ENCODE data around the gene ARL11.
"Not testable (repeated sequence)": the region's sequence is repeated elsewhere in the genome, so short reads cannot be mapped to it uniquely, and the experiment has no call there.

Gene ARL11

GRCh38 chr13:49594576-49594975 is 33.7 kb upstream of the ARL11 start:
- no peaks in the 10 kb centered on the region for H3K79me2 ChIP-seq (ENCODE audit: insufficient read depth, low read depth)
- no peak overlapping the region for H3K9ac ChIP-seq
- no peak for TF ChIP-seq CTCF (conservative IDR thresholded peaks at IDR 0.05; ENCODE audit: low read depth, low read length)
- H2AFZ ChIP-seq (ENCODE audit: low read depth), result no peak overlapping the region
- H3K27me3 ChIP-seq (ENCODE audit: insufficient read depth, low read depth), result no peaks in the 10 kb centered on the region
- H3K4me3 ChIP-seq (IDR thresholded peaks at IDR 0.05; ENCODE audit: insufficient read depth, low read depth, low read length), result no peak overlapping the region
- H3K4me1 ChIP-seq (ENCODE audit: low read depth, poor library complexity, severe bottlenecking), result no peaks in the 10 kb centered on the region
- no peak overlapping the region for H3K27ac ChIP-seq
- H4K20me1 ChIP-seq (ENCODE audit: insufficient read depth), result no peaks in the 10 kb centered on the region
- H3K36me3 ChIP-seq (ENCODE audit: insufficient read depth), result no peaks in the 10 kb centered on the region
- H3K4me2 ChIP-seq, result no peak overlapping the region

GRCh38 chr13:49596221-49596620 is 32.1 kb upstream of the ARL11 start:
- Histone ChIP-seq H3K79me2 (ENCODE audit: insufficient read depth, low read depth) (no peaks in the 10 kb centered on the region), H2AFZ (ENCODE audit: low read depth) (no peak overlapping the region), H3K27ac (no peak overlapping the region), H4K20me1 (ENCODE audit: insufficient read depth) (no peaks in the 10 kb centered on the region), H3K9ac (no peak overlapping the region), H3K4me1 (ENCODE audit: low read depth, poor library complexity, severe bottlenecking) (no peaks in the 10 kb centered on the region), H3K4me3 (IDR thresholded peaks at IDR 0.05; ENCODE audit: insufficient read depth, low read depth, low read length) (no peak overlapping the region), H3K27me3 (ENCODE audit: insufficient read depth, low read depth) (no peaks in the 10 kb centered on the region), H3K36me3 (ENCODE audit: insufficient read depth) (no peaks in the 10 kb centered on the region), H3K4me2 (no peak overlapping the region)
- TF ChIP-seq CTCF (conservative IDR thresholded peaks at IDR 0.05; ENCODE audit: low read depth, low read length), result no peak

DNA sequence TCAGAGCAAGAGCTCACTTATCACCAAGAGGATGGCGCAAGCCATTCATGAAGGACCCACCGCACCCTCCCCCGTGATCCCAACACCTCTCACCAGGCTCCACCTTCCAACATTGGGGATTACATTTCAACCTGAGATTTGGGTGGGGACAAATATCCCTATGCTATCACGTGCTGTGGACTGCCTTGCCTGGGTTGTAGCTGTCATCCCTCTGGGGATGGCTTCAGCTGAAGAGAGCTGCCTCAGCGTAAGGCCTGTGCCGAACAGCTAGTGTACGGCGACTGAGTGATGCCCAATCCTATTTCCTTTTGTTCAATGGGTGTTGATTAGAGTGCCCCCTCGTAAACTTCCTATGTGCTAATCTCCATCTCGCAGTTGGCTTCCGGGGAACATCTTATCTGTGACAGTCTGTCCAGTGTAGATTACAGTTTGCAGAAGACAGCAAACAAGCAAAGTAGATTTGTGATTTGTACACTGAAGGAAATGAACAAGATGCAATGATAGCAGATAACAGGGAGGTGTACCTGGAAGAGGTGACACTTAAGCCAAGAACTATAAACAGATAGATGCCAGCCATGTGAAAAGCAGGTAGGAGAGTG is 31.2 kb upstream of the ARL11 start:
- H3K36me3 ChIP-seq (ENCODE audit: insufficient read depth), result no peaks in the 10 kb centered on the region
- no peak overlapping the region for H3K4me3 ChIP-seq (IDR thresholded peaks at IDR 0.05; ENCODE audit: insufficient read depth, low read depth, low read length)
- no peak overlapping the region for H3K27ac ChIP-seq
- no peaks in the 10 kb centered on the region for H3K79me2 ChIP-seq (ENCODE audit: insufficient read depth, low read depth)
- no peak overlapping the region for H3K4me2 ChIP-seq
- H3K27me3 ChIP-seq (ENCODE audit: insufficient read depth, low read depth), result no peaks in the 10 kb centered on the region
- no peaks in the 10 kb centered on the region for H3K4me1 ChIP-seq (ENCODE audit: low read depth, poor library complexity, severe bottlenecking)
- H4K20me1 ChIP-seq (ENCODE audit: insufficient read depth), result no peaks in the 10 kb centered on the region
- H3K9ac ChIP-seq, result no peak overlapping the region
- H2AFZ ChIP-seq (ENCODE audit: low read depth), result no peak overlapping the region
- no peak for TF ChIP-seq CTCF (conservative IDR thresholded peaks at IDR 0.05; ENCODE audit: low read depth, low read length)

- Histone ChIP-seq H4K20me1 (ENCODE audit: insufficient read depth) (no peaks in the 10 kb centered on the region), H3K4me3 (IDR thresholded peaks at IDR 0.05; ENCODE audit: insufficient read depth, low read depth, low read length) (no peak overlapping the region), H3K27ac (no peak overlapping the region), H3K9ac (no peak overlapping the region), H2AFZ (ENCODE audit: low read depth) (no peak overlapping the region), H3K36me3 (ENCODE audit: insufficient read depth) (no peaks in the 10 kb centered on the region), H3K79me2 (ENCODE audit: insufficient read depth, low read depth) (no peaks in the 10 kb centered on the region), H3K27me3 (ENCODE audit: insufficient read depth, low read depth) (no peaks in the 10 kb centered on the region), H3K4me1 (ENCODE audit: low read depth, poor library complexity, severe bottlenecking) (peaks cover 4% of the 10 kb centered on the region), H3K4me2 (no peak overlapping the region)
- no peak for TF ChIP-seq CTCF (conservative IDR thresholded peaks at IDR 0.05; ENCODE audit: low read depth, low read length)
Measured at GRCh38 chr13:49602005-49602404, 26.3 kb upstream of the ARL11 start.

DNA sequence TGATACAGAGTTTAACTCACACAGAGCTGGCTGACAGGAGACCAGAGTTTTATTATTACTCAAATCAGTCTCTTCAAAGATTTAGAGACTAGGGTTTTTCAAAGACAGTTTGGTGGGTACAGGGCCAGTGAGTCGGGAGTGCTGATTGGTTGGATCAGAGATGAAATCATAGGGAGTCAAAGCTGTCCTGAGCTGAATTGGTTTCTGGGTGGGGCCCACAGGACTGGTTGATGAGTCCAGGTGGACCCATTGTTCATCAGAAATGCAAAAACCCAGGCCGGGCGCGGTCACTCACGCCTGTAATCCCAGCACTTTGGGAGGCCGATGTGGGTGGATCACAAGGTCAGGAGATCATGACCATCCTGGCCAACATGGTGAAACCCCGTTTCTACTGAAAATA is 25.7 kb upstream of the ARL11 start:
- H3K4me1 ChIP-seq (ENCODE audit: low read depth, poor library complexity, severe bottlenecking); H3K27me3 ChIP-seq (ENCODE audit: insufficient read depth, low read depth); H3K4me3 ChIP-seq (IDR thresholded peaks at IDR 0.05; ENCODE audit: insufficient read depth, low read depth, low read length); H2AFZ ChIP-seq (ENCODE audit: low read depth); H3K36me3 ChIP-seq (ENCODE audit: insufficient read depth); H3K27ac ChIP-seq; H3K9ac ChIP-seq; H3K4me2 ChIP-seq; H4K20me1 ChIP-seq (ENCODE audit: insufficient read depth); H3K79me2 ChIP-seq (ENCODE audit: insufficient read depth, low read depth): not testable (repeated sequence)
